WTC11 (cell line): ENCODE measurements around the gene PSMG2. TPM values are rescaled to one million over a fixed set of nuclear protein-coding genes. Genes with fewer than 3 reads are reported as not detected.

ENCODE experiments used
- ATAC-seq: fragments of 200-7000 bp; cut with Tn5 transposase; 2 replicates; pipeline ENCODE4 v1.10.0; 2021; ENCODE audit warnings: mild to moderate bottlenecking, moderate library complexity
- CTCF ChIA-PET: fragments of 300-600 bp; sonication (Branson Sonifier 250); formaldehyde crosslinking; loops from one replicate; lab custom pipeline; 2021; ENCODE audit warnings: antibody characterized with exemption; lab: Charles Lee
- POLR2A ChIA-PET: fragments of 350-600 bp; sonication (Branson Sonifier 250); formaldehyde crosslinking; loops from one replicate; lab custom pipeline; 2021; ENCODE audit warnings: antibody characterized with exemption; lab: Charles Lee
- DNase-seq: peaks from one replicate; pipeline ENCODE4 v3.0.0; 2021; ENCODE audit warnings: low spot score
- H3K27ac Mint-ChIP-seq: 2 replicates; pipeline ENCODE4 v1.8.0; 2021; ENCODE audit warnings: mixed read lengths
- H3K27me3 Mint-ChIP-seq: 2 replicates; pipeline ENCODE4 v1.8.0; 2021; ENCODE audit warnings: low read depth, mild to moderate bottlenecking, moderate library complexity, mixed read lengths
- H3K36me3 Mint-ChIP-seq: 2 replicates; pipeline ENCODE4 v1.8.0; 2021; ENCODE audit warnings: mixed read lengths
- H3K4me1 Mint-ChIP-seq: 2 replicates; pipeline ENCODE4 v1.8.0; 2022; ENCODE audit warnings: mixed read lengths
- H3K4me3 Mint-ChIP-seq: 2 replicates; pipeline ENCODE4 v1.8.0; 2021; ENCODE audit warnings: mild to moderate bottlenecking, moderate library complexity, mixed read lengths
- H3K9me3 Mint-ChIP-seq: 2 replicates; pipeline ENCODE4 v1.8.0; 2021; ENCODE audit warnings: mixed read lengths
- ARID4B ChIP-seq: sonication (generic); formaldehyde crosslinking; IDR thresholded peaks from 2 replicates; pipeline ENCODE4 v1.8.0; 2023; ENCODE audit warnings: missing genetic modification reagents, mild to moderate bottlenecking, borderline replicate concordance
- CBFB ChIP-seq: sonication (generic); formaldehyde crosslinking; IDR thresholded peaks from 2 replicates; pipeline ENCODE4 v1.8.1; 2022; ENCODE audit warnings: mild to moderate bottlenecking, low read depth, missing genetic modification reagents
- EMX1 ChIP-seq: fragments of 250-450 bp; sonication (Bioruptor Pico); IDR thresholded peaks from 2 replicates; pipeline ENCODE4 v1.8.0; 2021; ENCODE audit warnings: mild to moderate bottlenecking
- FOXJ3 ChIP-seq: sonication (generic); formaldehyde crosslinking; IDR thresholded peaks from 2 replicates; pipeline ENCODE4 v1.9.0; 2021; ENCODE audit warnings: missing genetic modification reagents, mild to moderate bottlenecking, borderline replicate concordance
- FOXP1 ChIP-seq: sonication (generic); formaldehyde crosslinking; IDR thresholded peaks from 2 replicates; pipeline ENCODE4 v1.8.0; 2022; ENCODE audit warnings: missing genetic modification reagents, mild to moderate bottlenecking, moderate library complexity, borderline replicate concordance
- RELA ChIP-seq: sonication (generic); formaldehyde crosslinking; IDR thresholded peaks from 2 replicates; pipeline ENCODE4 v1.8.1; 2022; ENCODE audit warnings: missing genetic modification reagents, mild to moderate bottlenecking, borderline replicate concordance
- RORB ChIP-seq: fragments of 250-450 bp; sonication (Bioruptor Pico); IDR thresholded peaks from 2 replicates; pipeline ENCODE4 v1.9.0; 2021; ENCODE audit warnings: mild to moderate bottlenecking
- SMAD3 ChIP-seq: sonication (generic); formaldehyde crosslinking; IDR thresholded peaks from 2 replicates; pipeline ENCODE4 v1.8.0; 2022; ENCODE audit warnings: missing genetic modification reagents, mild to moderate bottlenecking, borderline replicate concordance
- TCF7 ChIP-seq: sonication (generic); formaldehyde crosslinking; IDR thresholded peaks from 2 replicates; pipeline ENCODE4 v1.8.0; 2022; ENCODE audit warnings: mild to moderate bottlenecking, low read depth, missing genetic modification reagents, moderate library complexity
- TEAD4 ChIP-seq: sonication (generic); formaldehyde crosslinking; IDR thresholded peaks from 2 replicates; pipeline ENCODE4 v1.8.0; 2022; ENCODE audit warnings: mild to moderate bottlenecking, missing genetic modification reagents
- ZMAT4 ChIP-seq: fragments of 250-450 bp; sonication (Bioruptor Pico); IDR thresholded peaks from 2 replicates; pipeline ENCODE4 v1.9.0; 2021; ENCODE audit warnings: mild to moderate bottlenecking
- ZNF263 ChIP-seq: sonication (generic); formaldehyde crosslinking; IDR thresholded peaks from 2 replicates; pipeline ENCODE4 v1.8.1; 2022; ENCODE audit warnings: low read depth, mild to moderate bottlenecking, moderate library complexity, missing genetic modification reagents
- ZNF317 ChIP-seq: sonication (generic); formaldehyde crosslinking; IDR thresholded peaks from 2 replicates; pipeline ENCODE4 v1.8.1; 2023; ENCODE audit warnings: low read depth, mild to moderate bottlenecking, moderate library complexity, missing genetic modification reagents, borderline replicate concordance
- ZNF396 ChIP-seq: fragments of 250-450 bp; sonication (Bioruptor Pico); IDR thresholded peaks from 2 replicates; pipeline ENCODE4 v1.8.0; 2021; ENCODE audit warnings: mild to moderate bottlenecking, moderate library complexity, borderline replicate concordance
- ZNF423 ChIP-seq: fragments of 250-450 bp; sonication (Bioruptor Pico); IDR thresholded peaks from 2 replicates; pipeline ENCODE4 v2.1.2; 2022; ENCODE audit warnings: mild to moderate bottlenecking, moderate library complexity
- ZNF532 ChIP-seq: fragments of 250-450 bp; sonication (Bioruptor Pico); IDR thresholded peaks from 2 replicates; pipeline ENCODE4 v1.9.0; 2021; ENCODE audit warnings: mild to moderate bottlenecking, borderline replicate concordance
- total RNA-seq: library from RNA; stranded (reverse); gene quantifications from 3 replicates; pipeline ENCODE4 v1.2.3, GENCODE V29; 2021
- TF ChIP-seq, protein P1 (sequence below): sonication (generic); formaldehyde crosslinking; IDR thresholded peaks from 2 replicates; pipeline ENCODE4 v1.8.1; 2023; ENCODE audit warnings: mild to moderate bottlenecking, missing genetic modification reagents, moderate library complexity
- TF ChIP-seq, protein P2 (sequence below): sonication (generic); formaldehyde crosslinking; IDR thresholded peaks from 2 replicates; pipeline ENCODE4 v1.8.0; 2022; ENCODE audit warnings: mild to moderate bottlenecking, missing genetic modification reagents
- TF ChIP-seq, protein P3 (sequence below): sonication (generic); formaldehyde crosslinking; IDR thresholded peaks from 2 replicates; pipeline ENCODE4 v1.8.1; 2023; ENCODE audit warnings: mild to moderate bottlenecking, moderate library complexity, missing genetic modification reagents

The PSMG2 gene
- total RNA-seq, 1 experiment from 2014 or later, result 78.9 TPM

DNA sequence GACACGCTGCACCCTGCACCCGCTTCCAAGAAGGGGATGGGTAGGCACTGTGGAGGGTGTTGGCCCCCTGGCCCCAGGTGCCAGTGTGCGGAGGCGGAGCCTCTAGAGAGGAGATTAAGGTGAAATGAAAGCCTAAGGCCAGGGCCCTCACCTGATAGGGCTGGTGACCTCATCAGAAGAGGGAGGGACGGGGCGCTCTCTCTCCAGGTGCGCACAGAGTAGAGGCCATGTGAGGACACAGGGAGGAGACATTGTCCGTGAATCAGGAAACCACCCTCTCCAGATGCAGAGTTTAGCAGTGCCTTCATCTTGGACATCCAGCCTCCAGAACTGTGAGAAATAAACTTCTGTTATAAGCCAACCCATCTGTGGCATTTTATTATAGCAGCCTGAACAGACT is 62.3 kb downstream of the PSMG2 start:
- no peak for DNase-seq
- Mint-ChIP-seq H3K27ac (no peak overlapping the region), H3K9me3 (peaks cover 2% of the 10 kb centered on the region; the same call in 1 of the 2 replicates), H3K4me3 (no peak overlapping the region), H3K27me3 (no peaks in the 10 kb centered on the region), H3K36me3 (no peaks in the 10 kb centered on the region), H3K4me1 (peaks cover 4% of the 10 kb centered on the region)
- ChIA-PET CTCF (no interaction called here), POLR2A (no interaction called here)
- TF ChIP-seq TCF7, result no peak
- no peak for TF ChIP-seq ZNF423 (CRISPR knock-in tag)
- TF ChIP-seq ZNF396 (CRISPR knock-in tag), result no peak
- TF ChIP-seq, protein P1, sequence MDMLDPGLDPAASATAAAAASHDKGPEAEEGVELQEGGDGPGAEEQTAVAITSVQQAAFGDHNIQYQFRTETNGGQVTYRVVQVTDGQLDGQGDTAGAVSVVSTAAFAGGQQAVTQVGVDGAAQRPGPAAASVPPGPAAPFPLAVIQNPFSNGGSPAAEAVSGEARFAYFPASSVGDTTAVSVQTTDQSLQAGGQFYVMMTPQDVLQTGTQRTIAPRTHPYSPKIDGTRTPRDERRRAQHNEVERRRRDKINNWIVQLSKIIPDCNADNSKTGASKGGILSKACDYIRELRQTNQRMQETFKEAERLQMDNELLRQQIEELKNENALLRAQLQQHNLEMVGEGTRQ (CRISPR knock-in tag), result no peak
- TF ChIP-seq RELA, result no peak
- TF ChIP-seq CBFB (CRISPR knock-in tag), result no peak
- TF ChIP-seq, protein P2, sequence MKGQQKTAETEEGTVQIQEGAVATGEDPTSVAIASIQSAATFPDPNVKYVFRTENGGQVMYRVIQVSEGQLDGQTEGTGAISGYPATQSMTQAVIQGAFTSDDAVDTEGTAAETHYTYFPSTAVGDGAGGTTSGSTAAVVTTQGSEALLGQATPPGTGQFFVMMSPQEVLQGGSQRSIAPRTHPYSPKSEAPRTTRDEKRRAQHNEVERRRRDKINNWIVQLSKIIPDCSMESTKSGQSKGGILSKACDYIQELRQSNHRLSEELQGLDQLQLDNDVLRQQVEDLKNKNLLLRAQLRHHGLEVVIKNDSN (CRISPR knock-in tag), result no peak
- TF ChIP-seq RORB (CRISPR knock-in tag), result no peak
- no peak for TF ChIP-seq SMAD3 (CRISPR knock-in tag)
- TF ChIP-seq TEAD4 (CRISPR knock-in tag), result no peak
- TF ChIP-seq ZNF317 (CRISPR knock-in tag), result no peak
- no peak for TF ChIP-seq ZMAT4
- TF ChIP-seq, all 79 proteins: peak for 0
- ATAC-seq, result peak; percentile 27

GRCh38 chr18:12765586-12765985 is 62.7 kb downstream of the PSMG2 start:
- no peak for DNase-seq
- no peak for ATAC-seq
- Mint-ChIP-seq H3K9me3 (no peaks in the 10 kb centered on the region), H3K4me1 (peaks cover 4% of the 10 kb centered on the region), H3K4me3 (no peak overlapping the region), H3K36me3 (no peaks in the 10 kb centered on the region), H3K27me3 (no peaks in the 10 kb centered on the region), H3K27ac (no peak overlapping the region)
- TF ChIP-seq FOXJ3 (CRISPR knock-in tag) (no peak), EMX1 (CRISPR knock-in tag) (no peak), ZNF423 (CRISPR knock-in tag) (no peak), ARID4B (no peak), FOXP1 (CRISPR knock-in tag) (no peak), ZNF532 (no peak), ZNF263 (CRISPR knock-in tag) (no peak)
- TF ChIP-seq, protein P3, sequence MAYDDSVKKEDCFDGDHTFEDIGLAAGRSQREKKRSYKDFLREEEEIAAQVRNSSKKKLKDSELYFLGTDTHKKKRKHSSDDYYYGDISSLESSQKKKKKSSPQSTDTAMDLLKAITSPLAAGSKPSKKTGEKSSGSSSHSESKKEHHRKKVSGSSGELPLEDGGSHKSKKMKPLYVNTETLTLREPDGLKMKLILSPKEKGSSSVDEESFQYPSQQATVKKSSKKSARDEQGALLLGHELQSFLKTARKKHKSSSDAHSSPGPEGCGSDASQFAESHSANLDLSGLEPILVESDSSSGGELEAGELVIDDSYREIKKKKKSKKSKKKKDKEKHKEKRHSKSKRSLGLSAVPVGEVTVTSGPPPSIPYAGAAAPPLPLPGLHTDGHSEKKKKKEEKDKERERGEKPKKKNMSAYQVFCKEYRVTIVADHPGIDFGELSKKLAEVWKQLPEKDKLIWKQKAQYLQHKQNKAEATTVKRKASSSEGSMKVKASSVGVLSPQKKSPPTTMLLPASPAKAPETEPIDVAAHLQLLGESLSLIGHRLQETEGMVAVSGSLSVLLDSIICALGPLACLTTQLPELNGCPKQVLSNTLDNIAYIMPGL (CRISPR knock-in tag), result no peak
- POLR2A ChIA-PET, result no interaction called here
- CTCF ChIA-PET, result interaction anchor here (0.7 to 2.3 kb wide), 2 partner anchors 11 to 39 kb away, joined by 3 to 19 read pairs; no protein-coding TSS in a partner anchor
